ENCODE measurements around the gene FAAP20.

The FAAP20 gene

DNA sequence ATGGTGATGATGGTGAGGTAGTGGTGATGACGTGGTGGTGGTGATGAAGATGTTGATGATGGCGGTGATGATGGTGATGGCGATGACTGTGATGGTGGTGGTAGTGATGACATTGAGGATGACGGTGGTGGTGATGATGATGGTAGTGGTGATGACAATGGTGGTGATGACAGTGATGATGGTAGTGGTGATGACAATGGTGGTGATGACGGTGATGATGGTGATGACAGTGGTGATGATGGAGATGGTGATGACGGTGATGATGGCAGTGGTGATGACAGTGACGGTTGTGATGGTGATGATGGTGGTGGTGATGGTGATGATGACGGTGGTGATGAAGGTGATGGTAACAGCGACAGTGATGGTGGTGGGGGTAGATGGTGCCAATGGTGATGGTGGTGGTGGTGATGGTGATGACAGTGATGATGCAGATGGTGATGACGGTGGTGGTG is 39.4 kb downstream of the FAAP20 start (continued):
- TF ChIP-seq ZNF426 (tag by site-specific recombination; IDR thresholded peaks at IDR 0.05) = no peak
- TF ChIP-seq YY1 (tag by site-specific recombination; IDR thresholded peaks at IDR 0.05) = no peak
- no peak for TF ChIP-seq GLI4 (tag by site-specific recombination; IDR thresholded peaks at IDR 0.05)
- no peak for TF ChIP-seq IKZF3 (tag by site-specific recombination; IDR thresholded peaks at IDR 0.05)
- TF ChIP-seq ZNF121 (tag by site-specific recombination; IDR thresholded peaks at IDR 0.05) = no peak
- no peak for TF ChIP-seq GLI2 (tag by site-specific recombination; IDR thresholded peaks at IDR 0.05; ENCODE audit: borderline replicate concordance, low read depth)
- TF ChIP-seq ZNF776 (tag by site-specific recombination; IDR thresholded peaks at IDR 0.05; ENCODE audit: borderline replicate concordance) = peak; percentile 71; the same call in 1 of the 2 replicates
- TF ChIP-seq, protein P1, sequence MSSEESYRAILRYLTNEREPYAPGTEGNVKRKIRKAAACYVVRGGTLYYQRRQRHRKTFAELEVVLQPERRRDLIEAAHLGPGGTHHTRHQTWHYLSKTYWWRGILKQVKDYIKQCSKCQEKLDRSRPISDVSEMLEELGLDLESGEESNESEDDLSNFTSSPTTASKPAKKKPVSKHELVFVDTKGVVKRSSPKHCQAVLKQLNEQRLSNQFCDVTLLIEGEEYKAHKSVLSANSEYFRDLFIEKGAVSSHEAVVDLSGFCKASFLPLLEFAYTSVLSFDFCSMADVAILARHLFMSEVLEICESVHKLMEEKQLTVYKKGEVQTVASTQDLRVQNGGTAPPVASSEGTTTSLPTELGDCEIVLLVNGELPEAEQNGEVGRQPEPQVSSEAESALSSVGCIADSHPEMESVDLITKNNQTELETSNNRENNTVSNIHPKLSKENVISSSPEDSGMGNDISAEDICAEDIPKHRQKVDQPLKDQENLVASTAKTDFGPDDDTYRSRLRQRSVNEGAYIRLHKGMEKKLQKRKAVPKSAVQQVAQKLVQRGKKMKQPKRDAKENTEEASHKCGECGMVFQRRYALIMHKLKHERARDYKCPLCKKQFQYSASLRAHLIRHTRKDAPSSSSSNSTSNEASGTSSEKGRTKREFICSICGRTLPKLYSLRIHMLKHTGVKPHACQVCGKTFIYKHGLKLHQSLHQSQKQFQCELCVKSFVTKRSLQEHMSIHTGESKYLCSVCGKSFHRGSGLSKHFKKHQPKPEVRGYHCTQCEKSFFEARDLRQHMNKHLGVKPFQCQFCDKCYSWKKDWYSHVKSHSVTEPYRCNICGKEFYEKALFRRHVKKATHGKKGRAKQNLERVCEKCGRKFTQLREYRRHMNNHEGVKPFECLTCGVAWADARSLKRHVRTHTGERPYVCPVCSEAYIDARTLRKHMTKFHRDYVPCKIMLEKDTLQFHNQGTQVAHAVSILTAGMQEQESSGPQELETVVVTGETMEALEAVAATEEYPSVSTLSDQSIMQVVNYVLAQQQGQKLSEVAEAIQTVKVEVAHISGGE (tag by site-specific recombination; conservative IDR thresholded peaks at IDR 0.05; ENCODE audit: low read depth) = no peak
- no peak for TF ChIP-seq GLIS2 (tag by site-specific recombination; IDR thresholded peaks at IDR 0.05)
- TF ChIP-seq ZSCAN23 (tag by site-specific recombination; IDR thresholded peaks at IDR 0.05) = no peak
- TF ChIP-seq BCL11A (tag by site-specific recombination; IDR thresholded peaks at IDR 0.05; ENCODE audit: low read depth) = no peak
- TF ChIP-seq OSR2 (tag by site-specific recombination; IDR thresholded peaks at IDR 0.05) = no peak; the same call in 1 of the 2 replicates
- TF ChIP-seq, protein P2, sequence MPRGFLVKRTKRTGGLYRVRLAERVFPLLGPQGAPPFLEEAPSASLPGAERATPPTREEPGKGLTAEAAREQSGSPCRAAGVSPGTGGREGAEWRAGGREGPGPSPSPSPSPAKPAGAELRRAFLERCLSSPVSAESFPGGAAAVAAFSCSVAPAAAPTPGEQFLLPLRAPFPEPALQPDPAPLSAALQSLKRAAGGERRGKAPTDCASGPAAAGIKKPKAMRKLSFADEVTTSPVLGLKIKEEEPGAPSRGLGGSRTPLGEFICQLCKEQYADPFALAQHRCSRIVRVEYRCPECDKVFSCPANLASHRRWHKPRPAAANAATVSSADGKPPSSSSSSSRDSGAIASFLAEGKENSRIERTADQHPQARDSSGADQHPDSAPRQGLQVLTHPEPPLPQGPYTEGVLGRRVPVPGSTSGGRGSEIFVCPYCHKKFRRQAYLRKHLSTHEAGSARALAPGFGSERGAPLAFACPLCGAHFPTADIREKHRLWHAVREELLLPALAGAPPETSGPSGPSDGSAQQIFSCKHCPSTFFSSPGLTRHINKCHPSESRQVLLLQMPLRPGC (tag by site-specific recombination; IDR thresholded peaks at IDR 0.05) = no peak
- TF ChIP-seq, protein P3, sequence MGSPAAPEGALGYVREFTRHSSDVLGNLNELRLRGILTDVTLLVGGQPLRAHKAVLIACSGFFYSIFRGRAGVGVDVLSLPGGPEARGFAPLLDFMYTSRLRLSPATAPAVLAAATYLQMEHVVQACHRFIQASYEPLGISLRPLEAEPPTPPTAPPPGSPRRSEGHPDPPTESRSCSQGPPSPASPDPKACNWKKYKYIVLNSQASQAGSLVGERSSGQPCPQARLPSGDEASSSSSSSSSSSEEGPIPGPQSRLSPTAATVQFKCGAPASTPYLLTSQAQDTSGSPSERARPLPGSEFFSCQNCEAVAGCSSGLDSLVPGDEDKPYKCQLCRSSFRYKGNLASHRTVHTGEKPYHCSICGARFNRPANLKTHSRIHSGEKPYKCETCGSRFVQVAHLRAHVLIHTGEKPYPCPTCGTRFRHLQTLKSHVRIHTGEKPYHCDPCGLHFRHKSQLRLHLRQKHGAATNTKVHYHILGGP (tag by site-specific recombination; IDR thresholded peaks at IDR 0.05) = no peak
- no peak for TF ChIP-seq ZNF792 (tag by site-specific recombination; IDR thresholded peaks at IDR 0.05)
- TF ChIP-seq ZSCAN16 (tag by site-specific recombination; IDR thresholded peaks at IDR 0.05) = no peak
- TF ChIP-seq, protein P4, sequence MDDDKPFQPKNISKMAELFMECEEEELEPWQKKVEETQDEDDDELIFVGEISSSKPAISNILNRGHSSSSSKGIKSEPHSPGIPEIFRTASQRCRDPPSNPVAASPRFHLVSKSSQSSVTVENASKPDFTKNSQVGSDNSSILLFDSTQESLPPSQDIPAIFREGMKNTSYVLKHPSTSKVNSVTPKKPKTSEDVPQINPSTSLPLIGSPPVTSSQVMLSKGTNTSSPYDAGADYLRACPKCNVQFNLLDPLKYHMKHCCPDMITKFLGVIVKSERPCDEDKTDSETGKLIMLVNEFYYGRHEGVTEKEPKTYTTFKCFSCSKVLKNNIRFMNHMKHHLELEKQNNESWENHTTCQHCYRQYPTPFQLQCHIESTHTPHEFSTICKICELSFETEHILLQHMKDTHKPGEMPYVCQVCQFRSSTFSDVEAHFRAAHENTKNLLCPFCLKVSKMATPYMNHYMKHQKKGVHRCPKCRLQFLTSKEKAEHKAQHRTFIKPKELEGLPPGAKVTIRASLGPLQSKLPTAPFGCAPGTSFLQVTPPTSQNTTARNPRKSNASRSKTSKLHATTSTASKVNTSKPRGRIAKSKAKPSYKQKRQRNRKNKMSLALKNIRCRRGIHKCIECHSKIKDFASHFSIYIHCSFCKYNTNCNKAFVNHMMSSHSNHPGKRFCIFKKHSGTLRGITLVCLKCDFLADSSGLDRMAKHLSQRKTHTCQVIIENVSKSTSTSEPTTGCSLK (tag by site-specific recombination; IDR thresholded peaks at IDR 0.05) = peak; percentile 47; the same call in 1 of the 2 replicates
- TF ChIP-seq, protein P5, sequence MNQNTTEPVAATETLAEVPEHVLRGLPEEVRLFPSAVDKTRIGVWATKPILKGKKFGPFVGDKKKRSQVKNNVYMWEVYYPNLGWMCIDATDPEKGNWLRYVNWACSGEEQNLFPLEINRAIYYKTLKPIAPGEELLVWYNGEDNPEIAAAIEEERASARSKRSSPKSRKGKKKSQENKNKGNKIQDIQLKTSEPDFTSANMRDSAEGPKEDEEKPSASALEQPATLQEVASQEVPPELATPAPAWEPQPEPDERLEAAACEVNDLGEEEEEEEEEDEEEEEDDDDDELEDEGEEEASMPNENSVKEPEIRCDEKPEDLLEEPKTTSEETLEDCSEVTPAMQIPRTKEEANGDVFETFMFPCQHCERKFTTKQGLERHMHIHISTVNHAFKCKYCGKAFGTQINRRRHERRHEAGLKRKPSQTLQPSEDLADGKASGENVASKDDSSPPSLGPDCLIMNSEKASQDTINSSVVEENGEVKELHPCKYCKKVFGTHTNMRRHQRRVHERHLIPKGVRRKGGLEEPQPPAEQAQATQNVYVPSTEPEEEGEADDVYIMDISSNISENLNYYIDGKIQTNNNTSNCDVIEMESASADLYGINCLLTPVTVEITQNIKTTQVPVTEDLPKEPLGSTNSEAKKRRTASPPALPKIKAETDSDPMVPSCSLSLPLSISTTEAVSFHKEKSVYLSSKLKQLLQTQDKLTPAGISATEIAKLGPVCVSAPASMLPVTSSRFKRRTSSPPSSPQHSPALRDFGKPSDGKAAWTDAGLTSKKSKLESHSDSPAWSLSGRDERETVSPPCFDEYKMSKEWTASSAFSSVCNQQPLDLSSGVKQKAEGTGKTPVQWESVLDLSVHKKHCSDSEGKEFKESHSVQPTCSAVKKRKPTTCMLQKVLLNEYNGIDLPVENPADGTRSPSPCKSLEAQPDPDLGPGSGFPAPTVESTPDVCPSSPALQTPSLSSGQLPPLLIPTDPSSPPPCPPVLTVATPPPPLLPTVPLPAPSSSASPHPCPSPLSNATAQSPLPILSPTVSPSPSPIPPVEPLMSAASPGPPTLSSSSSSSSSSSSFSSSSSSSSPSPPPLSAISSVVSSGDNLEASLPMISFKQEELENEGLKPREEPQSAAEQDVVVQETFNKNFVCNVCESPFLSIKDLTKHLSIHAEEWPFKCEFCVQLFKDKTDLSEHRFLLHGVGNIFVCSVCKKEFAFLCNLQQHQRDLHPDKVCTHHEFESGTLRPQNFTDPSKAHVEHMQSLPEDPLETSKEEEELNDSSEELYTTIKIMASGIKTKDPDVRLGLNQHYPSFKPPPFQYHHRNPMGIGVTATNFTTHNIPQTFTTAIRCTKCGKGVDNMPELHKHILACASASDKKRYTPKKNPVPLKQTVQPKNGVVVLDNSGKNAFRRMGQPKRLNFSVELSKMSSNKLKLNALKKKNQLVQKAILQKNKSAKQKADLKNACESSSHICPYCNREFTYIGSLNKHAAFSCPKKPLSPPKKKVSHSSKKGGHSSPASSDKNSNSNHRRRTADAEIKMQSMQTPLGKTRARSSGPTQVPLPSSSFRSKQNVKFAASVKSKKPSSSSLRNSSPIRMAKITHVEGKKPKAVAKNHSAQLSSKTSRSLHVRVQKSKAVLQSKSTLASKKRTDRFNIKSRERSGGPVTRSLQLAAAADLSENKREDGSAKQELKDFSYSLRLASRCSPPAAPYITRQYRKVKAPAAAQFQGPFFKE (tag by site-specific recombination; IDR thresholded peaks at IDR 0.05; ENCODE audit: borderline replicate concordance) = peak; percentile 29; the same call in 1 of the 2 replicates
- TF ChIP-seq KLF7 (tag by site-specific recombination; IDR thresholded peaks at IDR 0.05; ENCODE audit: borderline replicate concordance) = no peak
- TF ChIP-seq ZSCAN30 (tag by site-specific recombination; IDR thresholded peaks at IDR 0.05) = no peak
- TF ChIP-seq, protein P6, sequence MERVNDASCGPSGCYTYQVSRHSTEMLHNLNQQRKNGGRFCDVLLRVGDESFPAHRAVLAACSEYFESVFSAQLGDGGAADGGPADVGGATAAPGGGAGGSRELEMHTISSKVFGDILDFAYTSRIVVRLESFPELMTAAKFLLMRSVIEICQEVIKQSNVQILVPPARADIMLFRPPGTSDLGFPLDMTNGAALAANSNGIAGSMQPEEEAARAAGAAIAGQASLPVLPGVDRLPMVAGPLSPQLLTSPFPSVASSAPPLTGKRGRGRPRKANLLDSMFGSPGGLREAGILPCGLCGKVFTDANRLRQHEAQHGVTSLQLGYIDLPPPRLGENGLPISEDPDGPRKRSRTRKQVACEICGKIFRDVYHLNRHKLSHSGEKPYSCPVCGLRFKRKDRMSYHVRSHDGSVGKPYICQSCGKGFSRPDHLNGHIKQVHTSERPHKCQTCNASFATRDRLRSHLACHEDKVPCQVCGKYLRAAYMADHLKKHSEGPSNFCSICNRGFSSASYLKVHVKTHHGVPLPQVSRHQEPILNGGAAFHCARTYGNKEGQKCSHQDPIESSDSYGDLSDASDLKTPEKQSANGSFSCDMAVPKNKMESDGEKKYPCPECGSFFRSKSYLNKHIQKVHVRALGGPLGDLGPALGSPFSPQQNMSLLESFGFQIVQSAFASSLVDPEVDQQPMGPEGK (tag by site-specific recombination; IDR thresholded peaks at IDR 0.05) = no peak
- TF ChIP-seq ZNF521 (tag by site-specific recombination; IDR thresholded peaks at IDR 0.05) = 0 out of 2 replicates have a peak, but pooled peaks have one; percentile 59
- TF ChIP-seq ZNF777 (tag by site-specific recombination; IDR thresholded peaks at IDR 0.05; ENCODE audit: borderline replicate concordance) = no peak
